HG02763 (cell line): ENCODE data around the gene ARHGEF26.

Experiments
- ATAC-seq: cut with Tn5 transposase; IDR thresholded peaks from one replicate; pipeline ENCODE4 v1.9.1; 2021; ENCODE audit warnings: mild to moderate bottlenecking, moderate library complexity; ENCODE audit not compliant: unreplicated experiment

Gene ARHGEF26

DNA sequence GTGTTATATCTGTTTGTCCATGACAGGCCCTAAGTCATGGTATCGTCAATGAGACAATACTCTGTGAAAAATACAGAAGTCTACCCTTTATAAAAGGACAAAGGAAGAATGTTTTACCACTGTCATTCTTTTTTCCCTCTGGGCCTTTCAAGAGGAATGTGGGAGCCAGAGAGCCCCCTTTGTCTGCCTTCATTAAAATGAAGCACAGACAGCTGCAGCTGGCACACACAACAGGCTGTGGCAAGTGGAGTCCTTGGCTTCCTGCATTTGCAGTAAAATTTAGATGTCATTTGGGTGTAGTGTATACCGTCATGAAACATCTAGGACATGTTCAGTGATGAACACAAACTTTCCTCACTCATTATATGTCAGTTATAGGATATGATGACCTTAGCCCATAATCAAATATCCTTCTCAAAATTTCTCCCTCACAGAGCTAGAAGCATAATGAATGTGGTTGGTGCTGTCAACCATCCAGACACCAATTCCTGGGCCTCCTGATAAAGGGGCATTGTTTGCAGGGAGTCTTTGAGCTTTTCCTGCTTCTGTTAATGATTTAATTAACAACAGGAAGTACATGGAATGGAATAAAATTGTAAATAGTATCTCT lies 126.7 kb downstream of the ARHGEF26 start:
- ATAC-seq = no peak

DNA sequence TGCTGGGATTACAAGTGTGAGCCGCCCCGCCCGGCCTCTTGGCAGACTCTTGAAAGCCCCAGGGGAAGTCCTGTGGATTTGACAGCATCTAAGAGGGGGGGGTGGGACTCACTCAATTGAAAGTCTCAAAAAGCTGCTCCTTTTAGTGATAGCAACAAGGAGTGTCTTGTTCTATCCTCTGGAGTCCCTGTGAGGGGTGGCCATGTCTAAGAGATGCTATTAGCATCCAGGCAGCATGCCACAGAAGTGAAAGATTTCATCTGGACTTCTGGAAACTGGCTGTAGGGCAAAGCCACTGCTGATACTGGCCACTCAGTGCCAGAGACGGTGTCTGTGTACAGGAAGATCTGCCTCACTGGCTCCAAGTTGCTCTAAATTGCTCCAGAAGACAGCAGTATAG lies 129.1 kb downstream of the ARHGEF26 start:
- ATAC-seq = no peak

DNA sequence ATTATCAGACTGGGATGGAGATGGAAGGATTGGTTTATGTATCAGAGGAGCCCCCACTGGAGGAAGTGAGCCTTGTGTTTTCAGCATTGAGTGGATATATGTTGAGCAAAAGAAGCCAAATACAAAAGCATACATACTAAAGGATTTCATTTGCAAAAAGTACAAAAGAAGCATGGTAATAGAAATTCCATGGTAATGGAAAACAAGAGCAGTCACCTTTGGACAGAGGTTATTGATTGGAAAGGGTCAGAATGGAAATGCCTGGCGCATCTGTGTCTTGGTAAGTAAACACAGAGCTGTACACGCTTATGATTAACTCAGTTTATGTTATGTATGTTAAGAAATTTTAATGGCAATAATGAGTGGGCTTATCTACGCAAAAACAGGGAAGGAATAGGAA lies 130.4 kb downstream of the ARHGEF26 start:
- ATAC-seq = no peak

DNA sequence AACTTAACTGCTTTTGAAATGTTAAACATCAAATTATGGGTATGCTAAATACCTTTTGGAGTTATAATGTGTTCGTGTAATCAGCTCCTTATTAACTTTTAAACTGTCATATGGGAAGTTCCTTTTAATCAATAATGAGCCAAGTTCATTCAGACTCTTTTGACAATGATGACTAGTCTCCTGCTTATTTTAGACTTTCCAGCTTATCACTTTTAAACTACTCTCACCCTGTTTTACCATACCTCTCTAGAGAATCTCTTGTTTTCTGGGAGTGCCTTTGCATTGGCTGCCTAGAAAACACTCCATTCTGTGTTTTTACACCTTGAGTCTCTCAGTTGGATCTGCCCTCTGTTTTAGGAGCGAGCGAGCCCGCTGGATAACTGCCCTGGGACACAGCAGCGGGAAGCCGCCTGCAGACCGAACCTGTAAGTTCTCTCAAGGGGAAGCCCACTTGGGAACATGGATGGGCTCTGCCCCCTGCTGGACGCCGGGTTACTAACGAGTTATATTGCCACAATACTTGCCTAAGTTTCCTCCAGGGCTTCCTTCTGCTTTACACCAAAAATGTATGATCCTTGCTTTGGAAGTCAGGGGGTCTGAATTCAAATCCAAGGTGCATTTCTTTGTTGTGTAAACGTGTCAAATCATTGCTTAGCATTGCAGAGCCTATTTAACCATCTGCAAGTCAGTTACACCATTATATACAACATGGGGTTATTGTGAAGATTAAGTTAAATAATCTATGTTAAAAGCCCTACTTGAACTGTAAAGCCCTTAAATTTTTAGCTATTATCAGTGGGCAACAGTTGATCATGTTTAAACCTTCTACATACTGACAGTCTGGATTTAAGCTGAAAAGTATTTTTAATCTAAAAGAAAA lies 131.8 kb downstream of the ARHGEF26 start:
- peak; percentile 77 for ATAC-seq

DNA sequence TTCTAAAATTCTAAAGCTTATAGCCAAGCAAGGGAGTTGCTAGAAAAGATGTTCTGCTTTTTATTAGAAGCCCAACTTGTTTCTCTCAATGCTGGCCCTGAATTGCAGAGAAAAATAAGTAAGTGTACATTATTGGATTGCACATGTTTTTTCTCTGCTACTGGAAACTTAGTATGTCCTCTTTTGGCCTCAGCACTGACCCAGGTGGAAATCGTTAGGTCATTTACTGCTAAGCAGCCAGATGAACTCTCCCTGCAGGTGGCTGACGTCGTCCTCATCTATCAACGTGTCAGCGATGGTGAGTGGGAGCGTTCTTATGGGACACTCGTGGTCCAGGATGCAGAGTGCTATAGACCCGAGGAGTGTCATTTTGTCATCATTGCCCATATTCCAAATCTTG lies 133.3 kb downstream of the ARHGEF26 start:
- no peak for ATAC-seq

DNA sequence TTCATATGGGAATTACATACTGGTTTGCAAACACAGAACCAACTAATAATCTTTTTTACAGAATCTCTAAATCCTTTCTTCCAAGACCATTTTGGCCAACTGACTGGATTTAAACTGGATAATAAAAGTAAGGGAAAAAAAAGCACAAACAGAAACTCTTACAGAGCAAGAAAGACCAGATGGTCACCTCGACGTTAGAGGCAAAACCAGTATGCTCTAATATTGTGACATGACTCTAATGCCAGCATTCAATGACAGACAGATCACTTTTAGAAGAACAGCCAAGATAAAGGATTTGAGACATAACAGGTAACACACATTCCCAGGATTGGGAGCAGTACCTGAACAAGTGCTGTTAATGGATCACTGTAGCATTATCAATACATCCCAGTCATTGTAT lies 152.2 kb downstream of the ARHGEF26 start:
- ATAC-seq = no peak

DNA sequence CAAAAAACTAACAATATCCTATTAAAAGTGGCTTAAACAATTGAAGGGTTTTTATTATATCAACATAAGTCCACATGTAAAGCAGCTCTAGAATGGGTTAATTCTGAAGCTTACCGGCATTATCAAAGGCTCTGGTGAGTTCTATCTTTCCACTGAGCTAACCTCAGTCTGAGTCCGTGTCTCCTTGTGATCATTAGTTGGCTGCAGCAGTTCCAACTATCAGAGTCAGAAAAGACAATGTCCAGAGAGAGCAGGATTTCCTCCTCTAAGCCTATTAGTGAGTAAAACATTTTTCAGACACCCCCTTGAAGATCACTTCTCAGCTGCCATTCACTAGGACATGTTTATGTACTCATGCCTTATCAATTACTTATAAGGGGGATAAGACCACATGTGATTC lies 153.2 kb downstream of the ARHGEF26 start:
- ATAC-seq = no peak

DNA sequence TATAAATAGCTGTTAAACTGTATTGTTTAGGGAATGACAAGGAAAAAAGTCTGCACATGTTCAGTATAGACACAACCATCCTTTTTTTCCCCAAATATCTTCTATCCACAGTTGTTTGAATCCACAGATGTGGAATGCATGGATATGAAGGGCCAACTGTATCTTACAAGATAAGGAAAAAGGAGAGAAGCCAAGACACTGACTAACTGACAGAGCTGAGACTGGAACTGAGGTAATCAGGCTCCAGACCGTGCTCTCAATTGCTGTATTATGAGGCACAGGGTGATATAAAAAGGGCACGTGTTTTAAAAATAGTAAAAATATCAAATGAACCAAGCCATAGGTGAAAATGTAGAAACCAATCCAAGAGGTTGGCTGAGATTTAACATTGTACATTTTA lies 154.1 kb downstream of the ARHGEF26 start:
- ATAC-seq = no peak

DNA sequence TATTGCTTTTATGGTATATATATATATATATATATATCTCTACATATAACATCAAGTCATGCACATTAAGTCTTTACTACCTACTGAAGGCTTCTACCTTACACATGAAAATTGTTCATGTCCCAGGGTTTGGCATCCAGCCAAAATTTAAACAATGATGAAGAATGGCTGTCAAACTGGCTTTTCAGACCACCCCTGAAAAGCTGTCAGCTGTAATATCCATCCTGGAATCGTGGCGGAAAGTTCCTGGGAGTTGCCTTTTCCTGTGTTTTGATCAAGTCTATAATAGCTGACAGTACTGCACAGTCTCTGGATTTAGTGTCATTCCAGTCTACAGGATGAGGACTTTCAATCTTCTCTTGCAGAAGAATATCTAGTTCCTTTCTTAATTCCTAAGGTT lies 154.8 kb downstream of the ARHGEF26 start:
- ATAC-seq = no peak

DNA sequence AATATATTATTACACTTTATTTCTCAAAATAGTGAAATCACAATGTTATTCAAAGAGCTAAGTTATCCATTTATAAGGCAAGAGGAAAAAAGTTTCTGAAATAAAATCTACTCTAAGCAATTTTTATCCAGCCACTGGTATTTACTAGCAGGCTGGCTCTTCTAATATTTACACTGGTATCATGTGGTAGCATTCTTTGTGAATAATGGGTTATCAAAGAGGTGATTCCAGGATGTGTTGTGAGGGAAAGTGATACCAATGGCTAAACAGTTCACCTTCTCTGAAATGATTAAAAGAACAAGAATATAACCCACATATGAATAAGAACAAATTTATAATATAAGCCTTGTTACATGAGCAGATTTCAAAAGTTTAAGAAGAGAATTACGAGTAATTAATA lies 159.0 kb downstream of the ARHGEF26 start:
- no peak for ATAC-seq

DNA sequence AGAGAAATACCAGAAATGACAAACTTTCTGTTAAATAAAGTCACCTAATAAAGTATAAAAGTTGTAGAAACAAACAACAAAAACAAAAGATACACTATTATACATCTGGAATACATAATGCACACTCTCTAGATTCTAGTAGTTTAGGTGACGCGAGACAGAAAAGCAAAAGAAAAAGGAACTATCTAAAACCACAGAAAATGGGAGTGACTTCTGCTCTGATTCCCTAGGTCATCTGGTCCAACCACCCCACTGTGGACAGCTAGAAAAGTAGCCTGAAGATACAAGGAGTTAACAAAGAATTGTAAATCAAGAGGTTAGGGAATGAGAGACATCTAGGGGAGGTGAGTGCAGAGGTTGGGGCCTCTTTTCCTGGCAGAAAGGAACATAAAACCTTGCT lies 164.0 kb downstream of the ARHGEF26 start:
- peak; percentile 53 for ATAC-seq

DNA sequence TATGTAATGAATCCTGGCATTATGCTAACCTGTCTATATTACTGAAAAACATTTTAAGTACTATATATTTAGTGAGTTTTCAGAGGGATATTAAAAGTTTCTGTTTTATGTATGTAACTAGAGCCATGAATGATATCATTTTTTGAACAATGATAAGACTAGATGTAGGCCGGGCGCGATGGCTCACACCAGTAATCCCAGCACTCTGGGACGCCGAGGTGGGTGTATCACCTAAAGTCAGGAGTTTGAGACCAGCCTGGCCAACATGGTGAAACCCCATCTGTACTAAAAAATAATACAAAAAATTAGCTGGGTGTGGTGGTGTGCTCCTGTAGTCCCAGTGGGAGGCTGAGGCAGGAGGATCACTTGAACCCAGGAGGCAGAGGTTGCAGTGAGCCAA lies 169.0 kb downstream of the ARHGEF26 start:
- ATAC-seq = no peak

DNA sequence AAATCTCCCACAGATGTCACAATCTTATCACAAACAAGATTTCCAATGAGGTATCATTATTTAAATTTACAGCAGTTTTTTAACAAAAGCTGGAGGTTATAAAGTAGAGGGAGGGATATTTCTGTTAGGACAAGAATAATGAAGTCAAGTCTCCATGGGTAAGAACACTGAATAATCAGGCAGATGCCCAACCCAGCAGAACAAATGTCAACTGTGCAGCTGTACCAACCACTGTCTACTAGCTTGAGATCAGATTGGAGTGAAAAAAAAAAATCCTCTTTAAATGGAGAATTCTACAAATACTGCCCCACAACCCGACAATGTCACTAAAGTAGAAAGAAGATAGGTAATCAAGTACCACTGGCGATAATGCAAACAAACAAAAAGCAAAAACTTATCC lies 172.8 kb downstream of the ARHGEF26 start:
- no peak for ATAC-seq

DNA sequence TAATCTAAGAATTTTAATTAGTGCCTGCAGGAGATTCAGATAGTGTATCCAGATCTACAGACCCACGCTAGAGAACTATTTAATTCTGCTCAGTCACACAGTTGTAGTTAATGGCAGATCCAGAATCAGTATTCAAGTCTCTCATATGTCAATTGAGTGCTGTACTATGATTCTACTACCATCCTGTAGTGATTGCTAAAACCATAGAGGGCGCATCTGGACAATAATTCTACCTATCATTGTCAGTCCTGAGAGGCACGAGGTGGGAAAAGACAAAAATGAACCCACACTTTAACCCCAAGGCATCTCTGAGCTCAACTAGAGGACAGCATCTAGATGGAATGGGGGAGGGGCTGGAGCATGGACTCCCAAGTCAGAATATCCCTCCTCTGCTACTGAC lies 180.4 kb downstream of the ARHGEF26 start:
- ATAC-seq = no peak

DNA sequence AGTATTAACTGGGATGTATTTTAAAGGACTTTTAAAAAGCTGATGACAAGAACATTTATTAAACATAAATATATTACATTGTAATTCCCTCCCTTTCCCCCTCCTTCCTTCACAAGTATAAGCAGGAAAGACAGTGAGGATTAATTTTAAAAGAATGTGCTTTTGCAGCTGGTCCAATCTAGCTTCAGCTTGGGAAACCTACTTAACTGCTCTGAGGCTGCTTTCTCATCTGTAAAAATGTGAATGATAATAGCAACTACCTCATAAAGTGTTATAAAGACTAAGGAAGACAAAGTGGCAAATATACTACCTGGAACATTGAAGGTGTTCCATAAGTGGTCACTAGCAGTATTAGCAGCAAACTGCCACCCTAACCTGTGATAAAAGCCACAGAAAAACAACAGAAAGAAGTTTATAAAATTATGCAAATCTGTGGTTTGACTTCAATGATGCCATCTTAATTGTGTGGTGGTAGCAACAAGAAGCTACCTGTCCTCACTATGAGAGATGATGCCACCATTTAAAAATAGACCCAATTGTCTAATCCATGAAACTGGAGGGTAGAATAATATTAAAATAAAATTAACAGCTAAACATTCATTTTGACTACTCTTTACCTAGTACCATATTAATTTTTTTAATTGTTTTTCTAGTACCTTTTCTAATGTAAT lies 183.1 kb downstream of the ARHGEF26 start:
- no peak for ATAC-seq

DNA sequence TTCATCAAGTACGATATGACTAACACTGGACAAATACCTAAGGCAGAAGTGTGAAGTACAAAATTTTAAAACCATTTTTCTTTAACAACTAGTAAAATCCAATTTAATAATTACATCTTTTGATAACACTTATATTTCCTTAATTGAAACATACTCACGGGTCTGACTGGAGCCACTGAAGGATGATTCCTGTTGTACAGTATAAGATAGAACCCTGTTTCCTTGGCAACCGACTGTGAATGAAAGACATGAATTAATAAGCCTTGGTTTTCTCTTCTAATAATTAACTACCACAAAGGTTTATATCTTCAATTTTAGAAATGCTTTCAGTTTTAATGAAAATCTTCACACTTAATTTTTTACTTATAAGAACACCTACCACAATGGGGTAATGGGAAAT lies 183.7 kb downstream of the ARHGEF26 start:
- ATAC-seq = no peak

DNA sequence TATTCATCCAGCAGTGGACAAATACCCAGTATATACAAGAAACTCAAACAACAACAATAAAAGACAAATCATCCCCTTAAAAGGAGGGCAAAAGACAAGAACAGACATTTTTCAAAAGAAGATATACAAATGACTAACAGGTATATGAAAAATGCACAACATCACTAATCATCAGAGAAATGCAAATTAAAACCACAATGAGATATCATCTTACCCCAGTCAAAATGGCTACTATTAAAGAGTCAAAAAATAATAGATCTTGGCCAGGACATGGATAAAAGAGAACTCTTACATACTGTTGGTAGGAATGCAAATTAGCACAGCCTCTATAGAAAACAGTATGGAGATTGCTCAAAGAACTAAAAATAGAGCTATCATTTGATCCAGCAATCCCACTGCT lies 186.2 kb downstream of the ARHGEF26 start:
- ATAC-seq = no peak
